Upper lobe of left lung (tissue), 6 donors: ENCODE results near the gene RPEL1. TPM values are rescaled to one million over a fixed set of nuclear protein-coding genes. Genes with fewer than 3 reads are reported as not detected.
"Not testable (repeated sequence)": the region's sequence is repeated elsewhere in the genome, so short reads cannot be mapped to it uniquely, and the experiment has no call there.

Experiments used
- ATAC-seq, 2 donors: fragments of 200-7000 bp; cut with Tn5 transposase; one replicate each; pipeline ENCODE4 v1.9.1; 2022; ENCODE audit warnings: mild to moderate bottlenecking in 2 of 2, moderate library complexity in 2 of 2; ENCODE audit not compliant: low FRiP score in 2 of 2
- DNase-seq, 2 donors: peaks; one replicate each; pipeline ENCODE4 v3.0.0-alpha.2; 2019 to 2020
- H3K27ac ChIP-seq, 4 donors: fragments of 200-600 bp; sonication (generic); one replicate each; pipeline ENCODE4 v1.5.1; 2016 to 2019
- H3K27me3 ChIP-seq, 4 donors: fragments of 200-600 bp; sonication (generic); one replicate each; pipeline ENCODE4 v1.5.1; 2017 to 2019
- H3K36me3 ChIP-seq, 4 donors: fragments of 200-600 bp; sonication (generic); one replicate each; pipeline ENCODE4 v1.5.1; 2016 to 2019
- H3K4me1 ChIP-seq, 4 donors: fragments of 200-600 bp; sonication (generic); one replicate each; pipeline ENCODE4 v1.5.1; 2018 to 2019
- H3K4me3 ChIP-seq, 4 donors: fragments of 200-600 bp; sonication (generic); one replicate each; pipeline ENCODE4 v1.5.1; 2017 to 2019; ENCODE audit warnings: mild to moderate bottlenecking in 2 of 4, moderate library complexity in 1 of 4
- H3K9me3 ChIP-seq, 4 donors: fragments of 200-600 bp; sonication (generic); one replicate each; pipeline ENCODE4 v1.5.1; 2018 to 2019
- CTCF ChIP-seq, 6 experiments: fragments of 450-650 bp in 4 of 6; fragments of 200-600 bp in 2 of 6; sonication (generic) in 2 of 6; IDR thresholded peaks; one replicate each; pipeline ENCODE4 v1.5.1; 2016 to 2019; ENCODE audit warnings: antibody characterized with exemption in 6 of 6
- EP300 ChIP-seq, 4 donors: sonication (generic); formaldehyde crosslinking; IDR thresholded peaks; one replicate each; pipeline ENCODE4 v1.5.1; 2017; ENCODE audit warnings: antibody characterized with exemption in 4 of 4, control low read depth in 2 of 4
- POLR2A ChIP-seq, 4 donors: fragments of 450-650 bp; IDR thresholded peaks; one replicate each; pipeline ENCODE4 v1.5.1; 2016 to 2017; ENCODE audit warnings: antibody characterized with exemption in 4 of 4, mild to moderate bottlenecking in 2 of 4
- POLR2AphosphoS5 ChIP-seq, 2 donors: sonication (generic); formaldehyde crosslinking; IDR thresholded peaks; one replicate each; pipeline ENCODE4 v1.5.1; 2017; ENCODE audit warnings: antibody characterized with exemption in 2 of 2
- WGBS, 2 donors: methylation state at CpG; one replicate each; pipeline ENCODE4 v1.1.5; 2017 to 2018; 5-methylcytosine and 5-hydroxymethylcytosine counted together
- total RNA-seq, 6 donors: library from RNA; depleted of rRNA in 4 of 6; stranded (reverse); fragments of >200 nt in 4 of 6; gene quantifications; one replicate each; pipeline versions ENCODE4 v1.1.0 to v1.2.1, GENCODE V29; 2016 to 2021
- donor health status: DM: no; HTN: no; CAD: no; lungs with moderate emphysema.
- donor health status: DM: no; HTN: yes; CAD: no; lungs with severe emphysema.

Gene RPEL1
- total RNA-seq, 6 donors from 2014 or later: not detected

- peak in 1 of 2 donors; percentile 39 for ATAC-seq
Measured at GRCh38 chr10:103199488-103199887, 46.2 kb upstream of the RPEL1 start.

GRCh38 chr10:103202319-103202718, 43.4 kb upstream of the RPEL1 start:
- Histone ChIP-seq H3K27ac (peak overlapping the region in 2 of 4 donors; percentile 48 to 76), H3K4me1 (peaks cover 3 to 11% (median 4%) of the 10 kb centered on the region in 4 donors), H3K9me3 (no peaks in the 10 kb centered on the region), H3K36me3 (no peaks in the 10 kb centered on the region), H3K4me3 (no peak overlapping the region), H3K27me3 (no peaks in the 10 kb centered on the region)
- WGBS, 2 donors: 63 to 80% methylated on average over 7 of the region's 7 CpGs
- DNase-seq (no peak), ATAC-seq (peak in 1 of 2 donors; percentile 54)
- TF ChIP-seq EP300 (IDR thresholded peaks at IDR 0.05): no peak
- peak in 1 of 2 donors; percentile 10 for TF ChIP-seq POLR2AphosphoS5 (IDR thresholded peaks at IDR 0.05)
- no peak for TF ChIP-seq CTCF (IDR thresholded peaks at IDR 0.05)
- no peak for TF ChIP-seq POLR2A (IDR thresholded peaks at IDR 0.05)

More at GRCh38 chr10:103199488-103199887, 46.2 kb upstream of the RPEL1 start:
- DNase-seq: no peak
- H3K36me3 ChIP-seq: no peaks in the 10 kb centered on the region
- peaks cover 8 to 20% (median 10%) of the 10 kb centered on the region in 4 donors for H3K4me1 ChIP-seq
- 79 to 89% methylated on average over 1 of the region's 1 CpG for WGBS, 2 donors
- peak overlapping the region in 2 of 4 donors; percentile 49 to 73 for H3K27ac ChIP-seq
- H3K4me3 ChIP-seq: no peak overlapping the region
- H3K27me3 ChIP-seq: no peaks in the 10 kb centered on the region
- no peaks in the 10 kb centered on the region for H3K9me3 ChIP-seq
- TF ChIP-seq POLR2A (IDR thresholded peaks at IDR 0.05) (no peak), CTCF (IDR thresholded peaks at IDR 0.05) (no peak), POLR2AphosphoS5 (IDR thresholded peaks at IDR 0.05) (no peak), EP300 (IDR thresholded peaks at IDR 0.05) (no peak)

- no peak for TF ChIP-seq CTCF (IDR thresholded peaks at IDR 0.05)
- TF ChIP-seq POLR2A (IDR thresholded peaks at IDR 0.05): no peak
- Histone ChIP-seq H3K9me3 (no peaks in the 10 kb centered on the region), H3K27ac (no peak overlapping the region), H3K36me3 (no peaks in the 10 kb centered on the region), H3K4me1 (peaks cover 0 to 4% (median 2%) of the 10 kb centered on the region in 4 donors), H3K27me3 (no peaks in the 10 kb centered on the region), H3K4me3 (no peak overlapping the region)
- no peak for DNase-seq
- ATAC-seq: no peak
- 97% methylated on average over 3 of the region's 3 CpGs for WGBS, 2 donors
Measured at GRCh38 chr10:103203466-103203865, 42.2 kb upstream of the RPEL1 start.

- ATAC-seq: no peak
Measured at GRCh38 chr10:103204353-103205255, 41.1 kb upstream of the RPEL1 start.

GRCh38 chr10:103205401-103205800, 40.3 kb upstream of the RPEL1 start:
- not testable (repeated sequence) for H3K9me3 ChIP-seq, ATAC-seq, H3K4me3 ChIP-seq, DNase-seq, H3K27ac ChIP-seq, H3K36me3 ChIP-seq, H3K4me1 ChIP-seq, H3K27me3 ChIP-seq
- 82% methylated on average over 4 of the region's 4 CpGs for WGBS, 2 donors

More at GRCh38 chr10:103204353-103205255, 41.1 kb upstream of the RPEL1 start:
- Histone ChIP-seq H3K9me3 (no peaks in the 10 kb centered on the region), H3K27ac (no peak overlapping the region), H3K4me3 (no peak overlapping the region), H3K4me1 (peaks cover 0 to 4% (median 0%) of the 10 kb centered on the region in 4 donors), H3K36me3 (no peaks in the 10 kb centered on the region), H3K27me3 (no peaks in the 10 kb centered on the region)
- no peak for DNase-seq
- 72 to 75% methylated on average over 8 of the region's 8 CpGs for WGBS, 2 donors
- TF ChIP-seq POLR2A (IDR thresholded peaks at IDR 0.05) (no peak), EP300 (IDR thresholded peaks at IDR 0.05) (no peak), POLR2AphosphoS5 (IDR thresholded peaks at IDR 0.05) (no peak), CTCF (IDR thresholded peaks at IDR 0.05) (no peak)

GRCh38 chr10:103206715-103207114, 39.0 kb upstream of the RPEL1 start:
- H3K36me3 ChIP-seq, H3K27me3 ChIP-seq, H3K4me3 ChIP-seq, ATAC-seq, DNase-seq, H3K4me1 ChIP-seq: not testable (repeated sequence)
- 74 to 76% methylated on average over 3 of the region's 3 CpGs for WGBS, 2 donors
- Histone ChIP-seq H3K27ac (peak overlapping the region in 1 of 4 donors; percentile 15), H3K9me3 (peaks cover 0 to 14% (median 5%) of the 10 kb centered on the region in 4 donors)
